GM15510 (cell line): ENCODE measurements around the gene KBTBD12.

Experiments
- POLR2A ChIP-seq: IDR thresholded peaks from 3 replicates; pipeline ENCODE4 v1.6.1; 2011; ENCODE audit warnings: borderline replicate concordance; ENCODE audit not compliant: insufficient read length; ENCODE audit errors: extremely low read depth

KBTBD12 gene

DNA sequence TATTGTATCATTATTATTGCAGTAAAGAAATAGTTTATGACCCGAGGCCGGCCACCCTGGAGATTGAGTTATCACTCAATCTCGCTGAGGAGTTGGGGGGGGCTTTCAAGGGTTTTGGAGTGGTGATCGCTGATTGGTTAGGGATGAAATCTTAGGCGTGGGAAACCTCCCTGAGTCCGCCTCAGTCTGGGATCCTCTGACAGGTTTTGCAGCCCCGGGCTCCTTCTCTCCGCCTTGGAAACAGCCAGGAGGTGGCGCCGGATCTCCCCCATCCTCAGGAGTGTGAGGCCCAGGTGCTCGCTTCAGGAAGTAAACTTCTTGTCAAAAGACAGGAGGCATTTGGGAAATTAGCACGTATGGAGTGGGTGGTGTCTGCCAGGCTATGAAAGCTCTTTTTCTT lies 96.1 kb downstream of the KBTBD12 start:
- no peak for TF ChIP-seq POLR2A

DNA sequence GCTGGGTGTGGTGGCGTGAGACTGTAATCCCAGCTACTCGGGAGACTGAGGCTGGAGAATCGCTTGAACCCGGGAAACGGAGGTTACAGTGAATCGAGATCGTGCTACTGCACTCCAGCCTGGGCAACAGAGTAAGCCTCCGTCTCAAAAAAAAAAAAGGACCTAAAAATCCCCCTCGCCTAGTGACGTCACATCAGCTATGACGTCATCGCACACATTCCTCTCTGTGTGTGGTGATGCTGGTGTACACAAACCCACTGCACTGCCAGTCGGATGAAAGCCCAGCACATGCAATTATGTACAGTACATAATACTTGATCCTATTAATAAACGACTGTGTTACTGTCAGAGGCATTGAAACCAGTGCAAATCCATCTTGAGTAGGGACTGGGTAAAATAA lies 97.0 kb downstream of the KBTBD12 start:
- no peak for TF ChIP-seq POLR2A

DNA sequence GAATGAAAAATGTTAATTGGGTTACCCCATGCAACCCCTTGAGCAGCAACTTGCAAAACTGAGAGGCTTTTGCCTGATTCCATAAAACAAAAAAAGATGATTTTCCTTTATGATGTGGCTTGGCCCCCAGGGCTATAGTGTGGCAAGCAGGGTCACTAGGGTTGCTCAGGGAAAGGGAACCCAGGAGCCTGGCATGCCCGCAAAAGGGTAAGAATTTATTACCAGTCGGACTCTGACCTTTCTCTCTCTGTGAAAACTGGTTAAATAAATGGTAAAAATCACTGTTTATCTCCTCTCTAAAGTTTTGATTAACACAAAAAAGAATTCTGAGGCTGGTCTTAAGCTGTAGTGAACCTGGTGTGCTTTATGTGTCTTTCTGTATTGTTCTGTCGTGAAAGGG lies 99.5 kb downstream of the KBTBD12 start:
- no peak for TF ChIP-seq POLR2A

DNA sequence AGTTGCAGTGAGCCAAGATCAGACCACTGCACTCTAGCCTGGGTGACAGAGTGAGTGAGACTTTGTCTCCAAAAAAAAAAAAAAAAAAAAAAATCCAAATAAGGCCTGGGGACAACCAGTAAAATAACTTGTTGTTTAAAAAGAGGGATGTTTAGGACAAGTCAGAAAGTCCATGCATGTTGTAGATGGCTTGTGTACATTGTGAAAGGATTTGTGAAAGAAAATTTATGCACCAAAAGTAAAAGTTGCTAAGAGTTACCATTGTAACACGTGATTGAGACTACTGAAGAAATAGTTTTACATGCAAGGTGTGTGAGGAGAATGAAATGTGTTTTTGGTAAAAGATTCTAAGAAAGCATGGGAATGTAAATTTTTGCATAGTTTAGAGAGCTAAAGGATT lies 101.5 kb downstream of the KBTBD12 start:
- TF ChIP-seq POLR2A: no peak

DNA sequence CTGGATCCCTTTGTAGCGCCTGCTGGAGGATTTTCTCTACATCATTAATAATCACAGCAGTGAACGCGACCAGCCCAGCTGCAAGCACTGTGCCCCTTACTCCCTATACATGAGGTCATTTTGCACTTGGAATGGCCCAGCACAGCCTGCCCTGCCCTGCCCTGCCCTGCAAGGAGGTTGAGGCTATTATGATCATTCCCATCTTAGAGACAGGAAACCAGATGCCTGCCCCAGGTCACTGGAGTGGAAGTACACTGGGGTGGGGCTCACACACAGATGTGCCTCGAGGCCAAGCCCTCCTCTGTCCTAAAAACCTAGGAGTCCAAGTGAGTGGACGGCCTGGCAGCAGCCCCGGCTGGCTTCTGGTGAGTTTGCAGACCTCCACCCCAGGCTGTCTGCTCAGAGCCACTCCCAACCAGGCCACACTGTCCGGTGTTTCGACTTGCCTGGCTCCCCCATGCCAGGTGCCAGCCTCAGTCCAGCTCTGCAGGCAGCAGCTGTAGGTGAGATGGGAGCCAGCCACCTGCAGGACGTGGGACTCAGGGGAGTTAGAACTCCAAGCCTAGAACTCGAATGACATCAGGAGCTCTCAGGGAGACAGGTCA lies 106.8 kb downstream of the KBTBD12 start:
- TF ChIP-seq POLR2A: no peak

DNA sequence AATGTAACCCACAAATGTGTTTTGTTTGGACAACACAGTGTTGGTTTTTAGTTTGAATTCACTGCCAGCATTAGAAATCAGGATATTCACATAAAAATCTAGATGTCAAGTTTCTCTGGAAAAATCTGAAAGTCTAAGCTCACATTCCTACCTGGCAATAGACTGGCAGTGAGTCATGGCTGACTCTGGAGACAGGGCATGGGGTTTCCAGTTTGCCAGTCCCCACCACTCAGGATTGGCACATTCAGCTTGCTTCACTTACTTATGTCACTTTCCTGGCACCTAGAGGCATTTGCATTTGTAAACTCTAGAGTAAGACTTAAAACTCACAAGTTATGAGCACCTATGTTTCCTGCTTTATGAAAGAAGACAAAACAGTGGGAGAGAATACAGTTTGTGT lies 118.1 kb downstream of the KBTBD12 start:
- no peak for TF ChIP-seq POLR2A

DNA sequence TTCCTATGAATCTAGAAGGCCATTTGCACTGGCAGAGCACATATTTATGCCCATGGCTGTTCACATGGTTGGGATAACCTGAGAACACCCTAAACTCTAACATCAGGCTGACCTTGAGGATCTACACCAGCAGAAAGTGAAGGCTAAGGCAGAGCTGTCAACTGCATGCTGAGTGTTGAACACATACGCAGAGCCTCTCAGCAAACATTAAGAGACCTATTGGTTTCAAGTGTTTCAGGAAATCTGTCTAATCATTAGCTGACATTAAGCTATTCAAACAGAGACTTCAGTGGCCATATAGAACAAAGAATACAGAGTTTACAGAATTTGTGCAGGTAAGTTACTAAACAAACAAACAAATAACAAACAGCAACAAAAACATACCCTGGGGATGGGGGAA lies 121.1 kb downstream of the KBTBD12 start:
- TF ChIP-seq POLR2A: no peak
